ENCODE measurements around the gene RB1.
"Not testable (repeated sequence)": the region's sequence is repeated elsewhere in the genome, so short reads cannot be mapped to it uniquely, and the experiment has no call there.

RB1 gene

DNA sequence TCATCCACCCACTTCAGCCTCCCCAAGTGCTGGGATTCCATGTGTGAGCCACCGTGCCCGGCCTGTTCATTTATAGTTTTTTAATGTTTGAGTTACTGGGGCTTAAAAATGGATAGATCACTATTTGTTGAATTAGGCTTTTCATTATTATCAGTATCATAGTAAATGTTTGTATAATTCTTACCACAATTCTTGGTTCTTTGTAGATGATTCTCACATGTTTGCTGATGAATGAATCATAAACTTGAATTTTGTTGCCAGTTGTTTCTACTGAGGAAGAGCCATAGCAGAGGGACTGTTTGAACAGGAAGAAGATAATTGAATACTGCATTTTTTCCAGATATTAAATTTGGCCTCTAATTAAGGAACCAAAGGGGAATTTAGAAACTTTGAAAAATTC, 112.0 kb downstream of the RB1 start:
- H3K9me3 ChIP-seq (ENCODE audit: insufficient read depth, low read length) = no peaks in the 10 kb centered on the region
- no peak overlapping the region for H3K4me3 ChIP-seq (ENCODE audit: low read length)
- H3K36me3 ChIP-seq (replicated peaks; ENCODE audit: low read depth, low read length) = peaks cover 26% of the 10 kb centered on the region
- H4K20me1 ChIP-seq (ENCODE audit: insufficient read depth, low read length) = no peaks in the 10 kb centered on the region
- H3K4me1 ChIP-seq (ENCODE audit: low read length) = peaks cover 3% of the 10 kb centered on the region; the same call in 1 of the 2 replicates
- no peaks in the 10 kb centered on the region for H3K79me2 ChIP-seq (ENCODE audit: low read length)
- H3K27me3 ChIP-seq (ENCODE audit: low read depth, low read length) = no peaks in the 10 kb centered on the region
- no peak overlapping the region for H3K9ac ChIP-seq (ENCODE audit: low read length)
- no peak overlapping the region for H3K4me2 ChIP-seq (ENCODE audit: low read length)
- no peak overlapping the region for H2AFZ ChIP-seq (ENCODE audit: low read depth, low read length)
- no peak overlapping the region for H3K27ac ChIP-seq (ENCODE audit: low read length)
- TF ChIP-seq, protein P1, sequence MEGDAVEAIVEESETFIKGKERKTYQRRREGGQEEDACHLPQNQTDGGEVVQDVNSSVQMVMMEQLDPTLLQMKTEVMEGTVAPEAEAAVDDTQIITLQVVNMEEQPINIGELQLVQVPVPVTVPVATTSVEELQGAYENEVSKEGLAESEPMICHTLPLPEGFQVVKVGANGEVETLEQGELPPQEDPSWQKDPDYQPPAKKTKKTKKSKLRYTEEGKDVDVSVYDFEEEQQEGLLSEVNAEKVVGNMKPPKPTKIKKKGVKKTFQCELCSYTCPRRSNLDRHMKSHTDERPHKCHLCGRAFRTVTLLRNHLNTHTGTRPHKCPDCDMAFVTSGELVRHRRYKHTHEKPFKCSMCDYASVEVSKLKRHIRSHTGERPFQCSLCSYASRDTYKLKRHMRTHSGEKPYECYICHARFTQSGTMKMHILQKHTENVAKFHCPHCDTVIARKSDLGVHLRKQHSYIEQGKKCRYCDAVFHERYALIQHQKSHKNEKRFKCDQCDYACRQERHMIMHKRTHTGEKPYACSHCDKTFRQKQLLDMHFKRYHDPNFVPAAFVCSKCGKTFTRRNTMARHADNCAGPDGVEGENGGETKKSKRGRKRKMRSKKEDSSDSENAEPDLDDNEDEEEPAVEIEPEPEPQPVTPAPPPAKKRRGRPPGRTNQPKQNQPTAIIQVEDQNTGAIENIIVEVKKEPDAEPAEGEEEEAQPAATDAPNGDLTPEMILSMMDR (IDR thresholded peaks at IDR 0.05; ENCODE audit: low read depth, low read length) = no peak
- TF ChIP-seq EZH2phosphoT487 (IDR thresholded peaks at IDR 0.05; ENCODE audit: low read depth) = no peak

DNA sequence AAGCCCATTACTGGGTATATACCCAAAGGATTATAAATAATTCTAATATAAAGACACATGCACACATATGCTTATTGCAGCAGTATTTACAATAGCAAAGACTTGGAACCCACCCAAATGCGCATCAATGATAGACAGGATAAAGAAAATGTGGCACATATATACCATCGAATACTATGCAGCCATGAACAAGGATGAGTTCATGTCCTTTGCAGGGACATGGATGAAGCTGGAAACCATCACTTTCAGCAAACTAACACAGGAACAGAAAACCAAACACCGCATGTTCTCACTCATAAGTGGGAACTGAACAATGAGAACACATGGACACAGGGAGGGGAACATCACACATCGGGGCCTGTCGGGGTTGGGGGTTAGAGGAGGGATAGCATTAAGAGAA, 118.5 kb downstream of the RB1 start:
- H3K27ac ChIP-seq (ENCODE audit: low read length); H2AFZ ChIP-seq (ENCODE audit: low read depth, low read length); H3K9ac ChIP-seq (ENCODE audit: low read length); H3K36me3 ChIP-seq (replicated peaks; ENCODE audit: low read depth, low read length); H3K4me2 ChIP-seq (ENCODE audit: low read length); H3K9me3 ChIP-seq (ENCODE audit: insufficient read depth, low read length); H3K4me1 ChIP-seq (ENCODE audit: low read length); H3K4me3 ChIP-seq (ENCODE audit: low read length); H4K20me1 ChIP-seq (ENCODE audit: insufficient read depth, low read length); H3K27me3 ChIP-seq (ENCODE audit: low read depth, low read length); H3K79me2 ChIP-seq (ENCODE audit: low read length): not testable (repeated sequence)

DNA sequence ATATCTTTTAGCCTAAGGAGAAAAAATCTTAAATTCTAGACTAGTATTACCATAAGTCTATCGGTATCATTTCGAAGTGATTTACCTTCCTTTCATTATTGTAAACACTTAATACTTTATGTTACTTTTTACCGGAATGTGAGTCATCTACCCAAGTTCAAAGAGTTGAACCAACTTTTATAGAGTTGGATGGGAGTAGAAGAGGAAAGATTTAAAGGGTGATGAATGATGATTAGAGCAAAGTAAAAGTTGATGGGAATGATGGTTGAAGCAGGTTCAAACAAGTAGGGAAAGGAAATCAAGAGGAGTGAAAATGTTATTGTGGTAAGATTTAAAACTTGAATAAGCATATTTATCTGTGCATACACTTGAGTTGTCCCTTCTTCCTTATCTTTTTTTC, 120.7 kb downstream of the RB1 start:
- no peak for TF ChIP-seq EZH2phosphoT487 (IDR thresholded peaks at IDR 0.05; ENCODE audit: low read depth)
- TF ChIP-seq, protein P1 (IDR thresholded peaks at IDR 0.05; ENCODE audit: low read depth, low read length) = no peak
- Histone ChIP-seq H3K4me3 (ENCODE audit: low read length) (no peak overlapping the region), H3K27ac (ENCODE audit: low read length) (no peak overlapping the region), H3K79me2 (ENCODE audit: low read length) (no peaks in the 10 kb centered on the region; the same call in 1 of the 2 replicates), H4K20me1 (ENCODE audit: insufficient read depth, low read length) (no peaks in the 10 kb centered on the region), H3K27me3 (ENCODE audit: low read depth, low read length) (no peaks in the 10 kb centered on the region), H3K4me2 (ENCODE audit: low read length) (no peak overlapping the region), H2AFZ (ENCODE audit: low read depth, low read length) (no peak overlapping the region), H3K9ac (ENCODE audit: low read length) (no peak overlapping the region), H3K4me1 (ENCODE audit: low read length) (peaks cover 10% of the 10 kb centered on the region), H3K36me3 (replicated peaks; ENCODE audit: low read depth, low read length) (peaks cover 9% of the 10 kb centered on the region), H3K9me3 (ENCODE audit: insufficient read depth, low read length) (no peaks in the 10 kb centered on the region)

DNA sequence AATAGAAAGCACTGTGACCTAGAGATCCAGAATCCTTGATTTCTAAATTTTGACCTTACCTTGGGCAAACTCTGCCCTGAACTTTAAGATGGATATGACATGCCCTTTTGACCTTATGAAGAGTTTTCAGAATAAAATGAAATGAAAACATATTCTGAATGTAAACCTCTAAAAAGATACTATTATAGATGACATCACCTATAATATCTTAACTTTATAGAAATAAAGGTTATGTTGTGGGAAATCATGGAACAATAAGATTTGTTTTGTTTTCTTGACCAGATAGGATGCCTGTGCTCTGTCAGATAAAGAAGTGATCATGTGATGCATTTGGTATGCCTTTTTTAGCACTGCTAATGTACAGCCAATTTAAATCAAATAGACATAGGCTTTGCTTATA, 122.5 kb downstream of the RB1 start:
- peaks cover 20% of the 10 kb centered on the region for H3K4me1 ChIP-seq (ENCODE audit: low read length)
- no peak overlapping the region for H3K4me3 ChIP-seq (ENCODE audit: low read length)
- TF ChIP-seq EZH2phosphoT487 (IDR thresholded peaks at IDR 0.05; ENCODE audit: low read depth) = no peak
- TF ChIP-seq, protein P1 (IDR thresholded peaks at IDR 0.05; ENCODE audit: low read depth, low read length) = no peak
- no peaks in the 10 kb centered on the region; the same call in 1 of the 2 replicates for H3K79me2 ChIP-seq (ENCODE audit: low read length)
- H3K9me3 ChIP-seq (ENCODE audit: insufficient read depth, low read length) = no peaks in the 10 kb centered on the region
- H2AFZ ChIP-seq (ENCODE audit: low read depth, low read length) = no peak overlapping the region
- no peak overlapping the region for H3K4me2 ChIP-seq (ENCODE audit: low read length)
- H3K9ac ChIP-seq (ENCODE audit: low read length) = no peak overlapping the region
- no peaks in the 10 kb centered on the region for H3K27me3 ChIP-seq (ENCODE audit: low read depth, low read length)
- peaks cover 9% of the 10 kb centered on the region for H3K36me3 ChIP-seq (replicated peaks; ENCODE audit: low read depth, low read length)
- no peak overlapping the region for H3K27ac ChIP-seq (ENCODE audit: low read length)
- no peaks in the 10 kb centered on the region for H4K20me1 ChIP-seq (ENCODE audit: insufficient read depth, low read length)

DNA sequence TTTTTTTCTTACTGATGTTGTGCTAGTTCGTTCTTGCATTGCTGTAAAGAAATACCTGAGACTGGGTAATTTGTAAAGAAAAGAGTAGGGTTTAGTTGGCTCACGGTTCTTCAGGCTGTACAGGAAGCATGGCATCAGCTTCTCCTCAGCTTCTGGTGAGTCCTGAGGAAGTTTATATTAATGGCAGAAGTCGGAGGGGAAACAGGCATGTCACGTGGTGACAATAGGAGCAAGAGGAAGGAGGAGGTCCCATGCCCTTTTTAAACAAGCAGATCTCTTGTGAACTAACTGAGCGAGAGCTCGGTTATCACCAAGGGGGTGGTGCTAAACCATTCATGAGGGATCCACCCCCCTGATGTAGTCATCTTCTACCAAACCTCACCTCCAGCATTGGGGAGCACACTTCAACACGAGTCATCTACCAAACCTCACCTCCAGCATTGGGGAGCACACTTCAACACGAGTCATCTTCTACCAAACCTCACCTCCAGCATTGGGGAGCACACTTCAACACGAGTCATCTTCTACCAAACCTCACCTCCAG, 123.3 kb downstream of the RB1 start:
- H3K4me2 ChIP-seq (ENCODE audit: low read length); H3K27me3 ChIP-seq (ENCODE audit: low read depth, low read length); H4K20me1 ChIP-seq (ENCODE audit: insufficient read depth, low read length); H2AFZ ChIP-seq (ENCODE audit: low read depth, low read length); H3K79me2 ChIP-seq (ENCODE audit: low read length); H3K4me3 ChIP-seq (ENCODE audit: low read length); H3K36me3 ChIP-seq (replicated peaks; ENCODE audit: low read depth, low read length); H3K9ac ChIP-seq (ENCODE audit: low read length); H3K27ac ChIP-seq (ENCODE audit: low read length); H3K9me3 ChIP-seq (ENCODE audit: insufficient read depth, low read length): not testable (repeated sequence)
- H3K4me1 ChIP-seq (ENCODE audit: low read length) = peaks cover 20% of the 10 kb centered on the region
